GM10847 (cell line): ENCODE results near the gene MARCHF2.

ENCODE experiments used
- POLR2A ChIP-seq: IDR thresholded peaks from 2 replicates; pipeline ENCODE4 v1.6.1; 2011; ENCODE audit not compliant: insufficient read length; ENCODE audit errors: extremely low read depth

MARCHF2 gene

DNA sequence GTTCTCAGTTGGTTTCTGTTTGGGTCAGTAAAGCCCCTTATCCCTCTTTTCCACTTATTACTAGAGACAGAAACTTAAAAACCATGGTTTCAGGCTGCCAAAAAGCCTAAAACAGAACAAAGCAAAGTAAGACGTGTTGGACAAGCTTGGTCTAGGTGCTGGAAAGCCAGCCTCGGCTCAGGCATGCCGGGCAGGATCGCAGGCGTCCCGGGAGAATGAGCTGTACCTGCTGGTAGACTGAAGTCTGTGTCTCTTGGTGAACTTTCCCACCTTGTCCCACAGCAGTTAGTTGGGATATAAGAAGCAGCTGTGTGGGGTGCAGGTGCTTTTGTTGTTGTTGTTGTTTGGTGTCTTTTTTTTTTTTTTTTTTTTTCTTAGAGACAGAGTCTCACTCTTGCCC, 68.5 kb downstream of the MARCHF2 start:
- TF ChIP-seq POLR2A = no peak

DNA sequence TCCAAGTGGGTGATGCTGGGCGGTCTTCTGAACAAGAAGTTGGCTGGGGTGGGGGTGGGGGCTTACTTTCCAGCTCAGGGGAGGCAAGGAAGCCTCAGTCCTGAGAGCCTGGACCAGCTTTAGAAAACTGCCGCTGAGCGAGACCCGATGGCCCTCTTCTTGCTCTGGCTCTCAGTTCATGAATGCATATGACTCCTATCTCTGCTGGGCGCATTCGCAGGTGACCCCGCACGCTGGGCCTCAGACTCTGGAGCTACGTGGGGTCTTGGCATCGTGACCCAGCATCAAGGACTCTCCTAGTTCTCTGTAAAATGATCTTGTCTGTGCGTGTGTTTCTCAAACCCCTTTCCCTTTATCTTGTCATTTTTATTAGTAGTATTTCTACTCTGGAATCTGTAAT, 69.6 kb downstream of the MARCHF2 start:
- no peak for TF ChIP-seq POLR2A

DNA sequence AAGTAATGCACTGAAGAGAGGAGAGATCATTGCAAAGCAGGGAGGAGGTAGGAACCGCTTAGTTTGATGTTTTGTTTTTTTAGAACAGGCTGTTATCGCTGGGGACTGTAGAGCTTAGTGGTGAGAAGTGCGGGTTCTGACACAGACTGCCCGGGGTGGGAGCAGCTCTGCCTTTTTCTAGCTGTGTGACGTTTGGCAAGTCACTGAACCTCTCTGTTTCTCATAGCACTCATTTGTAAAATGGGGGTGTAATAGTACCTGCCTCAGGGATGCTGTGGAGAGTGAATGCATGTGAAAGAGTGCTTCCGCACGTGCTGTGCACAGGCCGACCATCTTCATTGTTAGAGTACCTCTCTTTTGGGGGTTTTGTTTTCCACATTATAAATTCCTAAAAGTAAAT, 70.1 kb downstream of the MARCHF2 start:
- TF ChIP-seq POLR2A = no peak

DNA sequence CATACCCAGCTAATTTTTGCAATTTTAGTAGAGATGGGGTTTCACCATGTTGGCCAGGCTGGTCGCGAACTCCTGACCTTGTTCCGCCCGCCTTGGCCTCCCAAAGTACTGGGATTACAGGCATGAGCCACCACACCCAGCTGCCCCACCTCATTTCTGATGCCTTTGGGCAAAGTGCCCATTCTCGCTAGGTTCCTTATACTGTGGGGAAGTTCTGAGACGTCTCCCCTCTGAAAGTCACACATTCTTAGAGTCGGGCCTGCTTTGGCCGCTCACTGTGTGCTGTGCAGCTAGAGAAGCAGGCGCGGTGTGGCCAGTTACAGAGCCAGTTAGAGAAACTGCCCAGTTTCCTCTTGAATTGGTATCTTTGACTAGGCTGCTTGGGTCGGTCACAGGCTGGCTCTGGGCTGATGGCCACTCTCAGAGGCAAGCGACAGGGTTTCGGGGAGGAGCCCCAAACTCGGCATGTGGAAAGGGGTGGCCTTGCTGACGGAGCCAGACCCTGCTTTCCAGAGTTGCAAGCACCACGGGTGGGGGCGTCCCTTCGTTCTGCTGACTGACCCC, 71.3 kb downstream of the MARCHF2 start:
- TF ChIP-seq POLR2A = no peak

DNA sequence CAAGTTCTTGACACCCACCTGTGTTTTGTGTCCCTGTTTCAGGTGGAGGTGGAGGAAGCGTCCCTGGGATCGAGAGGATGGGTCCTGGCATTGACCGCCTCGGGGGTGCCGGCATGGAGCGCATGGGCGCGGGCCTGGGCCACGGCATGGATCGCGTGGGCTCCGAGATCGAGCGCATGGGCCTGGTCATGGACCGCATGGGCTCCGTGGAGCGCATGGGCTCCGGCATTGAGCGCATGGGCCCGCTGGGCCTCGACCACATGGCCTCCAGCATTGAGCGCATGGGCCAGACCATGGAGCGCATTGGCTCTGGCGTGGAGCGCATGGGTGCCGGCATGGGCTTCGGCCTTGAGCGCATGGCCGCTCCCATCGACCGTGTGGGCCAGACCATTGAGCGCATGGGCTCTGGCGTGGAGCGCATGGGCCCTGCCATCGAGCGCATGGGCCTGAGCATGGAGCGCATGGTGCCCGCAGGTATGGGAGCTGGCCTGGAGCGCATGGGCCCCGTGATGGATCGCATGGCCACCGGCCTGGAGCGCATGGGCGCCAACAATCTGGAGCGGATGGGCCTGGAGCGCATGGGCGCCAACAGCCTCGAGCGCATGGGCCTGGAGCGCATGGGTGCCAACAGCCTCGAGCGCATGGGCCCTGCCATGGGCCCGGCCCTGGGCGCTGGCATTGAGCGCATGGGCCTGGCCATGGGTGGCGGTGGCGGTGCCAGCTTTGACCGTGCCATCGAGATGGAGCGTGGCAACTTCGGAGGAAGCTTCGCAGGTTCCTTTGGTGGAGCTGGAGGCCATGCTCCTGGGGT, 72.7 kb downstream of the MARCHF2 start:
- no peak for TF ChIP-seq POLR2A

DNA sequence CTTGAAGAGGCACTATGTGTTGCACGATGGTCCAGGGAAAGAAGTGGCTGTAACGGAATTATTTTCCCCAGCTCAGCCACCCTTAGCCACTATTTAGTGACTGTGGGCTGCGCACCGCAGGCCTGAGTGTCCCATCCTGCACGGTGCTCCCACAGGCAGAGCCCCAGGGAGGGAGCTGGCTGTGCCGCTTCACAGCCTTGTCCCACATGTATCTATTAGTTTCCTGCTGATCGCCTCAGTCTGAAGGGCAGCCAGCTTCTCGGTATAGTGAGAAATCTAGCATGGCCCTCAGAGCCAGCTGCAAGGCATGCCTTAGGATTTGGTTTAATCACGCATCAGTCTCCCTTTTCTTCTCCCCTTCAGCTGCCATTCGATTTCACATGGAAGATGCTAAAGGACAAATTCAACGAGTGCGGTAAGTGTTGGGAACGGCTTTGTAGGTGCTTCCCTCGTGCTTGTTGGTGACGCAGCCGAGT, 73.6 kb downstream of the MARCHF2 start:
- TF ChIP-seq POLR2A = no peak

DNA sequence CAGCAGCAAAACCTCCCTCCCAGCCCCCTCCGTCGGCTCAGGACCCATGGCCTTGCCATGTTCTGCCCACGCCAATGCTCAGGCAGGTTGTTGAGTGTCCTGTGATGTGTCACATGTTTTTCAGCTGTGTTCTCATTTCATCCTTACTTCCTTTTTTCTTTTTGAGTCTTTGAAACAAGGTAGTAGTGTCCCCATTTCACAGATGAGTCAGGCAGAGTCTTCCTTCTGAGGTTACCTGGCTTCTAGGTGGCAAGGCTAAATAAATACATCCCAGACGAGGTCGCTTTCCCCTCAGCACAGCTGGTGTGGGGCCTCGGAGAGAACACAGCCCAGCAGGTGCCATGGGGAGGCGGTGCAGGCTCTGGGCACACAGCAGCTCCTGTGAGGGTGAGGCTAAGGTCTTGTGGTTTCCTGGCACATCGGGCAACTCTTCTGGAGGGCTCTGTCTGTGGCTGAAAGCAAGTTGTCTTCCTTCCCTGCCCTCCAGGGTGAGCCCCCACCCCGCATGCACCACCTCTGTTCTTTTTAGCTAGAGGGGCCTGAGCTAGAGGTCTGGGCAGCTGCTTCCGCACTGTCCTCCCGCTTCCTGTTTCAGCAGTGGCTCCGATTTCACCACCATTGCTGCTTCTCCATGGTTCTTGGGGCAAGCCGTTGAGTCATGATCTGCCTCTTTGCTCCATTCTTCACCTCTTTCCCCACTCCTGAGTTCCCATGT, 74.2 kb downstream of the MARCHF2 start:
- TF ChIP-seq POLR2A = no peak

DNA sequence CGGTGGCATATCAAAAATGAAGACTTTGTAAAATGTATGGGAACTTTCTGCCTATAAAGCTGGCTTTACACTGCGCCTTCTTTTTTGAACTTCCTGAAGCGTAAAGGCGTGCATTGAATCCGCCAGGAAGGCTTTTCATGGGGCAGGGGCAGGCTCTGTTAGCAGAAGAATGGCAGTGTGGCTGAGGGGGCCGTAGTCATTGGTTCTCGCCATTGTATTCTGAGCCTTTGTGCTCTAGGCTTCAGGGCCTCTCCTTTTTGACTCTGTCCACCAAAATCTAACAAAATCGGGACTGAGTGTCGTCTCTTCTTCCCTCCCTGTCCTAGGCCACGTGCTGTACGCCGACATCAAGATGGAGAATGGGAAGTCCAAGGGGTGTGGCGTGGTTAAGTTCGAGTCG, 75.3 kb downstream of the MARCHF2 start:
- TF ChIP-seq POLR2A = no peak
